GM21528 (cell line): ENCODE measurements around the gene PPP6C.

Experiments used
- ATAC-seq: cut with Tn5 transposase; IDR thresholded peaks from one replicate; pipeline ENCODE4 v1.9.1; 2021; ENCODE audit warnings: mild to moderate bottlenecking, moderate library complexity; ENCODE audit not compliant: unreplicated experiment, low FRiP score

Gene PPP6C

GRCh38 chr9:125103021-125103420, 86.6 kb downstream of the PPP6C start:
- no peak for ATAC-seq

- ATAC-seq: no peak
Observed at GRCh38 chr9:125100822-125101221, 88.8 kb downstream of the PPP6C start.

GRCh38 chr9:125099816-125100215, 89.8 kb downstream of the PPP6C start:
- no peak for ATAC-seq
